Mucosa of stomach (tissue), 1 donor: ENCODE results near the gene CCDC60.

Source experiments
- H3K27me3 ChIP-seq: one replicate; pipeline ENCODE4 v1.7.0; 2013; ENCODE audit warnings: mild to moderate bottlenecking, low read length; ENCODE audit not compliant: control insufficient read depth, insufficient read depth
- H3K36me3 ChIP-seq: one replicate; pipeline ENCODE4 v1.7.0; 2013; ENCODE audit warnings: low read length; ENCODE audit not compliant: control insufficient read depth, insufficient read depth
- H3K4me1 ChIP-seq: one replicate; pipeline ENCODE4 v1.7.0; 2013; ENCODE audit warnings: mild to moderate bottlenecking, low read length; ENCODE audit not compliant: control insufficient read depth, insufficient read depth
- H3K4me3 ChIP-seq: one replicate; pipeline ENCODE4 v1.7.0; 2013; ENCODE audit warnings: low read length
- H3K9ac ChIP-seq: one replicate; pipeline ENCODE4 v1.7.0; 2013; ENCODE audit warnings: mild to moderate bottlenecking, low read length, moderate library complexity
- H3K9me3 ChIP-seq: one replicate; pipeline ENCODE4 v1.7.0; 2013; ENCODE audit warnings: mild to moderate bottlenecking, low read length, moderate library complexity; ENCODE audit not compliant: control insufficient read depth
- donor health status: Pancreatic carcinoma.

CCDC60 gene

GRCh38 chr12:119459481-119459880, 125.0 kb downstream of the CCDC60 start:
- Histone ChIP-seq H3K4me3 (no peak overlapping the region), H3K4me1 (no peaks in the 10 kb centered on the region), H3K9ac (no peak overlapping the region), H3K36me3 (no peaks in the 10 kb centered on the region), H3K27me3 (no peaks in the 10 kb centered on the region), H3K9me3 (no peaks in the 10 kb centered on the region)

DNA sequence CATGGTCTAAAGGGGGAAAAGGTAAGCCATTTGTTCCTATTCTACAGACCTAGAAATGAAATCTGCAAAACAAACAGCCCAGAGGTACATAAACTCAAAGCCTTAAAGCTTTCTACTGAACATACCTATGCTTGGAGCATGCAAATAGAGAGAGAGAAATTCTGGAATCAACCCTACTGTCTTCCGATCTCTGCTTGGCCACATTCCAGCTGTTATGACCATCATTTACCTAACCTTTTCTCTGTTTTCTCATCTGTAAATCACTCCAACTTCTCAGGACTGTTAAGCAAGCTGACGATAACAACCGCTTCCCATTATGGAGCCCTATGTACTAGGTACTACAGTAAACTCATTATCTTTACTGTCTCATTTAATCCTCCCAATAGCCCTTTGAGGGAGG, 126.3 kb downstream of the CCDC60 start:
- H3K9ac ChIP-seq, result no peak overlapping the region
- H3K36me3 ChIP-seq, result no peaks in the 10 kb centered on the region
- H3K27me3 ChIP-seq, result no peaks in the 10 kb centered on the region
- no peak overlapping the region for H3K4me3 ChIP-seq
- H3K4me1 ChIP-seq, result no peaks in the 10 kb centered on the region
- H3K9me3 ChIP-seq, result no peaks in the 10 kb centered on the region

DNA sequence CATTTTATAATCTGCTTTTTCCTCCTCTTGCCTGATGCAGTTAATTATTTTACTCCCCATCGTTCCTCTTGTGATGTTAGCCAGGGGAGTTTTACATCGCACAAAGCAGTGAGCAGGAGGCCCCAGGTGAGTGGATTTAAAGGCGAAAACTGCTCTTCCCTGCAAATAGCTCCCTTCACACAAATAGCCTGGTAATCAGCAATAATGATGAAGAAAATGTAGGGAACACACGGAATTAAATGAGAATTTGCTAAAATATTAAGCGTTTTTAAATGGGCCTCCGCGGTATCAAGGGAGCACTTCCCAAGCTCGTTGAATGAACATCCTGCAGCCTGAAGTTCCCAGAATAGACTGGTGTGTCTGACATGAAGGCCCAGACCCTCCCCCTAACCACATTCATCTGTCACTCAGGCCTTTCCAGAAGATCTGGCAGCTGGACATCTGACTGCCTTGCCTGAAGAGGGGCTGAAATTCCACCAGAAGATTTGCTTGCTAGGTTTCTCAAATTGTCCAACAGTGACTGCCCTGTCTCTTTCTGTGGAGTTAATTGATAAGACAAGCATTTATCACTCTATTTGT, 127.2 kb downstream of the CCDC60 start:
- H3K4me3 ChIP-seq, result no peak overlapping the region
- H3K9ac ChIP-seq, result no peak overlapping the region
- H3K36me3 ChIP-seq, result no peaks in the 10 kb centered on the region
- H3K27me3 ChIP-seq, result no peaks in the 10 kb centered on the region
- H3K4me1 ChIP-seq, result no peaks in the 10 kb centered on the region
- no peaks in the 10 kb centered on the region for H3K9me3 ChIP-seq

- Histone ChIP-seq H3K36me3 (no peaks in the 10 kb centered on the region), H3K9ac (no peak overlapping the region), H3K4me3 (no peak overlapping the region), H3K27me3 (no peaks in the 10 kb centered on the region), H3K4me1 (no peaks in the 10 kb centered on the region), H3K9me3 (no peaks in the 10 kb centered on the region)
Measured at GRCh38 chr12:119463211-119463926, 128.8 kb downstream of the CCDC60 start.

DNA sequence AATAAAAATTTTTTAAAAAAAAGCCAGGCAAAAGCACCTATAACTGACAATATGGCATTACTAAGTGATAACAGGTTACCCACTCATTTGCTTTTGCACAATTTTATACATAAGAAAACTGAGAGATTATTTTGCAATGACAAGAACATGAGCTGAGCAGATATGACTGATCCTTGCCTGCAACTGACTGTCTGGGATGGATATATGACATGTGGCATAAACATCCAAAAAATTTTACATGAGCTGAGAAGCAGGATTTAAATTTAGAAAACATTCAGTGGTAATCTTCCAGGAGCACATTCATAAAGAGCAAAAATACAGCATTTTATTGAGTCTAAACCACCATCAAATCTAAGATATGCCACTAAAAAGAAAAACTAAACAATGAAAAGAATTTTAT, 133.8 kb downstream of the CCDC60 start:
- H3K27me3 ChIP-seq, result no peaks in the 10 kb centered on the region
- no peaks in the 10 kb centered on the region for H3K9me3 ChIP-seq
- H3K4me1 ChIP-seq, result no peaks in the 10 kb centered on the region
- no peaks in the 10 kb centered on the region for H3K36me3 ChIP-seq
- H3K9ac ChIP-seq, result no peak overlapping the region
- H3K4me3 ChIP-seq, result no peak overlapping the region

GRCh38 chr12:119475650-119476049, 141.1 kb downstream of the CCDC60 start:
- Histone ChIP-seq H3K27me3 (no peaks in the 10 kb centered on the region), H3K4me1 (no peaks in the 10 kb centered on the region), H3K9ac (no peak overlapping the region), H3K9me3 (no peaks in the 10 kb centered on the region), H3K36me3 (no peaks in the 10 kb centered on the region), H3K4me3 (no peak overlapping the region)

GRCh38 chr12:119476951-119477350, 142.4 kb downstream of the CCDC60 start:
- no peak overlapping the region for H3K4me3 ChIP-seq
- no peaks in the 10 kb centered on the region for H3K4me1 ChIP-seq
- H3K9ac ChIP-seq, result no peak overlapping the region
- H3K36me3 ChIP-seq, result no peaks in the 10 kb centered on the region
- no peaks in the 10 kb centered on the region for H3K27me3 ChIP-seq
- H3K9me3 ChIP-seq, result no peaks in the 10 kb centered on the region

- Histone ChIP-seq H3K4me3 (no peak overlapping the region), H3K9ac (no peak overlapping the region), H3K4me1 (no peaks in the 10 kb centered on the region), H3K36me3 (no peaks in the 10 kb centered on the region), H3K9me3 (no peaks in the 10 kb centered on the region), H3K27me3 (no peaks in the 10 kb centered on the region)
Measured at GRCh38 chr12:119479121-119479561, 144.6 kb downstream of the CCDC60 start.

DNA sequence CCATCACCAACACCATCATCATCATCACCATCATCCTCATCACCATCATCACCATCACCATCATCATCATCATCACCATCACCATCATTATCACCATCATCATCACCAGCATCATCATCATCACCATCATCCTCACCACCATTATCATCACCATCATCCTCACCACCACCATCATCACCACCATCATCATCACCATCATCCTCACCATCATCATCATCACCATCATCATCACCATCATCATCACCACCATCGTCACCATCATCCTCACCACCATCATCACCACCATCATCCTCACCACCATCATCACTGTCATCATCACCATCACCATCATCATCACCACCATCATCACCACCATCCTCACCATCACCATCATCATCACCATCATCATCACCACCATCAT, 146.0 kb downstream of the CCDC60 start:
- Histone ChIP-seq H3K27me3 (no peaks in the 10 kb centered on the region), H3K4me1 (no peaks in the 10 kb centered on the region), H3K4me3 (no peak overlapping the region), H3K9ac (no peak overlapping the region), H3K9me3 (no peaks in the 10 kb centered on the region), H3K36me3 (no peaks in the 10 kb centered on the region)

DNA sequence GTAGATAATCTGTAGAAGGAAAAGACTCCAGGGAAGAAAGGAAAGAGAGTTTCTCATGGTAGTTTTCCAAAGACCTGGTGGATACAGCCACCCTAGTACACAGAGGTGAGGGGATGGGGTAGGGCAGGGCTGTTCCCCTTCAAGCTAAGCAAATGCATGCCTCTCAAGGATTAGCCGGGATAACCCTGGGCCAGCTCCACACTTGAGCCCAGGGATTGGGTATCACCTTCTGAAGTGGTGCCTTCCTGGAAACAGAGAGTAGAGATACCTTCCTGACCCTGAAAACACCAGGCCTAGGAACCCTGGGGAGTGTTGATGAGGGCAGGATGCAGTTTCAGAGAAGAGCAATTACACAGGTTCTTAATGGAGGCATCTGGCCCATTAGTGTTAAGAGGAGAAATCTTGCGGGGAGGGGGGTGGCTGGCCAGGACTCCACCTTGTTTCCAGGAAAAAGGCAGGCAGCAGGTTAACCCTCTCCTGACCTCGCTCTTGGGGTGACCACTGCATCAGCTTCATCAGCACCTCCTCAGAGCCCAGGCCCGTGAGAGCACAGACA, 152.1 kb downstream of the CCDC60 start:
- H3K9me3 ChIP-seq, result no peaks in the 10 kb centered on the region
- H3K27me3 ChIP-seq, result no peaks in the 10 kb centered on the region
- H3K4me3 ChIP-seq, result no peak overlapping the region
- no peaks in the 10 kb centered on the region for H3K4me1 ChIP-seq
- no peak overlapping the region for H3K9ac ChIP-seq
- no peaks in the 10 kb centered on the region for H3K36me3 ChIP-seq

- no peaks in the 10 kb centered on the region for H3K4me1 ChIP-seq
- H3K4me3 ChIP-seq, result no peak overlapping the region
- no peaks in the 10 kb centered on the region for H3K27me3 ChIP-seq
- H3K9me3 ChIP-seq, result no peaks in the 10 kb centered on the region
- H3K9ac ChIP-seq, result no peak overlapping the region
- H3K36me3 ChIP-seq, result no peaks in the 10 kb centered on the region
Measured at GRCh38 chr12:119491814-119492213, 157.3 kb downstream of the CCDC60 start.

GRCh38 chr12:119500209-119500608, 165.7 kb downstream of the CCDC60 start:
- Histone ChIP-seq H3K4me3 (no peak overlapping the region), H3K9ac (no peak overlapping the region), H3K4me1 (no peaks in the 10 kb centered on the region), H3K27me3 (no peaks in the 10 kb centered on the region), H3K36me3 (no peaks in the 10 kb centered on the region), H3K9me3 (no peaks in the 10 kb centered on the region)
